B cell (primary cell): ENCODE data around the gene CASZ1. TPM values are rescaled to one million over a fixed set of nuclear protein-coding genes. Genes with fewer than 3 reads are reported as not detected.

ENCODE experiments used
- ATAC-seq: fragments of 200-7000 bp; cut with Tn5 transposase; one replicate; pipeline ENCODE4 v1.10.0; 2021; ENCODE audit warnings: low read depth, mild to moderate bottlenecking, moderate number of reproducible peaks, moderate library complexity
- CTCF ChIA-PET: fragments of 350-600 bp; sonication (Branson Sonifier 250); formaldehyde crosslinking; loops from one replicate; lab custom pipeline; 2021; ENCODE audit warnings: antibody characterized with exemption, inconsistent platforms; lab: Charles Lee
- POLR2A ChIA-PET: fragments of 350-600 bp; sonication (Branson Sonifier 250); formaldehyde crosslinking; loops from one replicate; lab custom pipeline; 2021; ENCODE audit warnings: antibody characterized with exemption; lab: Charles Lee
- DNase-seq: peaks from one replicate; pipeline ENCODE4 v3.0.0; 2013
- H2AFZ ChIP-seq: 2 replicates; pipeline ENCODE4 v1.6.1; 2012; ENCODE audit warnings: mild to moderate bottlenecking, low read depth, low read length; ENCODE audit not compliant: insufficient read depth, poor library complexity, severe bottlenecking
- H3K27ac ChIP-seq, 2 donors: 1 replicate in 1 of 2; 2 replicates in 1 of 2; pipeline ENCODE4 v1.5.1; 2012 to 2013; ENCODE audit warnings: low read length in 2 of 2, mild to moderate bottlenecking in 2 of 2, moderate library complexity in 1 of 2
- H3K27me3 ChIP-seq, 4 experiments: fragments of 200-600 bp in 1 of 4; sonication (generic) in 1 of 4; replicated peaks in 1 of 4; 1 replicate in 2 of 4; 2 replicates in 2 of 4; pipeline versions ENCODE4 v1.6.1 to v1.7.0; 2013 to 2016; ENCODE audit warnings: low read length in 3 of 4, mild to moderate bottlenecking in 2 of 4, mixed read lengths in 1 of 4, moderate library complexity in 1 of 4; ENCODE audit not compliant: insufficient read depth in 4 of 4, control insufficient read depth in 3 of 4; ENCODE audit errors: control extremely low read depth in 1 of 4
- H3K36me3 ChIP-seq, 2 experiments: replicated peaks in 1 of 2; 1 replicate in 1 of 2; 2 replicates in 1 of 2; pipeline versions ENCODE4 v1.6.1 to v1.7.1; 2013; ENCODE audit warnings: low read length in 1 of 2; ENCODE audit not compliant: insufficient read depth in 2 of 2, control insufficient read depth in 1 of 2; ENCODE audit errors: control extremely low read depth in 1 of 2, extremely low read depth in 1 of 2
- H3K4me1 ChIP-seq, 2 donors: fragments of 200-600 bp in 1 of 2; sonication (generic) in 1 of 2; 1 replicate in 1 of 2; 2 replicates in 1 of 2; pipeline versions ENCODE4 v1.5.1 to v1.6.1; 2013 to 2017; ENCODE audit warnings: low read length in 2 of 2; ENCODE audit not compliant: control insufficient read depth in 2 of 2, insufficient read depth in 2 of 2
- H3K4me2 ChIP-seq: replicated peaks from 2 replicates; pipeline ENCODE3; 2012; ENCODE audit warnings: mild to moderate bottlenecking, low read depth, low read length; ENCODE audit not compliant: poor library complexity, severe bottlenecking
- H3K4me3 ChIP-seq, 5 experiments: fragments of 200-600 bp in 1 of 5; sonication (generic) in 1 of 5; 1 replicate in 3 of 5; 2 replicates in 2 of 5; pipeline versions ENCODE4 v1.5.1 to v1.7.0; 2011 to 2016; ENCODE audit warnings: low read length in 4 of 5, mild to moderate bottlenecking in 4 of 5, low read depth in 2 of 5, control low read depth in 1 of 5, moderate library complexity in 1 of 5; ENCODE audit not compliant: insufficient read depth in 1 of 5; ENCODE audit errors: control extremely low read depth in 1 of 5, extremely low read depth in 1 of 5
- H3K79me2 ChIP-seq: fragments of 200-600 bp; sonication (generic); one replicate; pipeline ENCODE4 v1.6.0; 2016; ENCODE audit warnings: low read length; ENCODE audit not compliant: control insufficient read depth, insufficient read depth
- H3K9ac ChIP-seq: fragments of 200-600 bp; sonication (generic); 2 replicates; pipeline ENCODE4 v1.6.1; 2017; ENCODE audit warnings: mild to moderate bottlenecking, low read length, moderate library complexity
- H3K9me3 ChIP-seq, 3 donors: one replicate each; pipeline versions ENCODE4 v1.6.1 to v1.7.1; 2013; ENCODE audit warnings: low read length in 2 of 3; ENCODE audit not compliant: control insufficient read depth in 2 of 3, insufficient read depth in 1 of 3; ENCODE audit errors: control extremely low read depth in 1 of 3
- H4K20me1 ChIP-seq: 2 replicates; pipeline ENCODE4 v1.6.0; 2012; ENCODE audit warnings: mild to moderate bottlenecking, low read length; ENCODE audit not compliant: insufficient read depth, control insufficient read depth, poor library complexity, severe bottlenecking
- H3K27ac Mint-ChIP-seq: one replicate; pipeline ENCODE4 v1.8.0; 2021; ENCODE audit warnings: mixed read lengths
- H3K27me3 Mint-ChIP-seq: one replicate; pipeline ENCODE4 v1.8.0; 2021; ENCODE audit warnings: mixed read lengths
- H3K4me1 Mint-ChIP-seq: one replicate; pipeline ENCODE4 v1.8.0; 2021; ENCODE audit warnings: mixed read lengths
- H3K4me3 Mint-ChIP-seq: one replicate; pipeline ENCODE4 v1.8.0; 2021; ENCODE audit warnings: mixed read lengths
- H3K9me3 Mint-ChIP-seq: one replicate; pipeline ENCODE4 v1.8.0; 2022; ENCODE audit warnings: mixed read lengths; ENCODE audit not compliant: insufficient read depth
- CTCF ChIP-seq: fragments of 200-600 bp; IDR thresholded peaks from one replicate; pipeline ENCODE4 v1.8.0; 2022; ENCODE audit warnings: antibody characterized with exemption, mild to moderate bottlenecking
- EZH2 ChIP-seq: IDR thresholded peaks from 2 replicates; pipeline ENCODE4 v1.6.1; 2012; ENCODE audit warnings: borderline replicate concordance, low read depth, mild to moderate bottlenecking, moderate library complexity, low read length; ENCODE audit not compliant: insufficient read depth, poor library complexity, severe bottlenecking
- WGBS: methylation state at CpG from one replicate; pipeline ENCODE4 v1.1.5; 2013; ENCODE audit warnings: missing lambda C conversion rate; ENCODE audit not compliant: insufficient coverage; 5-methylcytosine and 5-hydroxymethylcytosine counted together
- intact Hi-C: fragments of 100-400 bp; cut with micrococcal nuclease; formaldehyde crosslinking; loops from one replicate; pipeline ENCODE4 v1.10.0; 2022
- polyA plus RNA-seq: library from polyadenylated mRNA; depleted of rRNA; stranded (reverse); fragments of >200 nt; gene quantifications from 2 replicates; pipeline ENCODE4 v1.2.3, GENCODE V29; 2012
- total RNA-seq, 2 donors: library from RNA; stranded (reverse); fragments of 120-200 nt in 1 of 2; gene quantifications; 1 replicate in 1 of 2; 2 replicates in 1 of 2; pipeline versions ENCODE4 v1.2.3 to v1.2.4, GENCODE V29; 2013 to 2022

CASZ1 gene
- total and polyA plus RNA-seq, 2 donors (not counting 1 experiment from before 2014, with no cell fraction given): 9.5 to 27.2 TPM

GRCh38 chr1:10818262-10819197 is 22.1 kb upstream of the CASZ1 start:
- Mint-ChIP-seq H3K4me3 (no peak overlapping the region), H3K27ac (no peak overlapping the region), H3K27me3 (peaks cover 26% of the 10 kb centered on the region), H3K9me3 (no peaks in the 10 kb centered on the region), H3K4me1 (no peaks in the 10 kb centered on the region)
- ChIA-PET POLR2A (no interaction called here), CTCF (no interaction called here)
- TF ChIP-seq EZH2 (no peak), CTCF (no peak)
- DNase-seq (no peak), ATAC-seq (no peak)
- H3K4me3 ChIP-seq: no peak overlapping the region
- H3K79me2 ChIP-seq: no peaks in the 10 kb centered on the region
- no peaks in the 10 kb centered on the region for H3K27me3 ChIP-seq
- H3K4me1 ChIP-seq: no peaks in the 10 kb centered on the region
- H3K27ac ChIP-seq: no peak overlapping the region
- H3K9me3 ChIP-seq: peaks cover 0 to 3% (median 0%) of the 10 kb centered on the region in 3 donors
- H3K4me2 ChIP-seq: no peak overlapping the region
- H4K20me1 ChIP-seq: no peaks in the 10 kb centered on the region
- no peak overlapping the region for H3K9ac ChIP-seq
- intact Hi-C loops: no loop called here
- no peak overlapping the region for H2AFZ ChIP-seq
- no peaks in the 10 kb centered on the region for H3K36me3 ChIP-seq
- 90% methylated on average over 15 of the region's 17 CpGs for WGBS

GRCh38 chr1:10816743-10817369 is 20.4 kb upstream of the CASZ1 start:
- H3K79me2 ChIP-seq: no peaks in the 10 kb centered on the region
- H2AFZ ChIP-seq: no peak overlapping the region
- no peaks in the 10 kb centered on the region for H3K27me3 ChIP-seq
- intact Hi-C loops: no loop called here
- H4K20me1 ChIP-seq: no peaks in the 10 kb centered on the region
- no peak overlapping the region for H3K27ac ChIP-seq
- ChIA-PET CTCF (no interaction called here), POLR2A (no interaction called here)
- H3K9me3 ChIP-seq: peaks cover 0 to 3% (median 0%) of the 10 kb centered on the region in 3 donors
- ATAC-seq (no peak), DNase-seq (no peak)
- 87% methylated on average over 13 of the region's 13 CpGs for WGBS
- Mint-ChIP-seq H3K27ac (no peak overlapping the region), H3K4me1 (no peaks in the 10 kb centered on the region), H3K27me3 (peaks cover 16% of the 10 kb centered on the region), H3K9me3 (no peaks in the 10 kb centered on the region), H3K4me3 (no peak overlapping the region)
- TF ChIP-seq EZH2: no peak
- no peak for TF ChIP-seq CTCF
- H3K36me3 ChIP-seq: no peaks in the 10 kb centered on the region
- no peak overlapping the region for H3K4me2 ChIP-seq
- no peaks in the 10 kb centered on the region for H3K4me1 ChIP-seq
- no peak overlapping the region for H3K9ac ChIP-seq
- no peak overlapping the region for H3K4me3 ChIP-seq
